ENCODE data around the gene MSL1. TPM values are rescaled to one million over a fixed set of nuclear protein-coding genes. Genes with fewer than 3 reads are reported as not detected.

The MSL1 gene
- total and polyA plus RNA-seq, 9 of the 15 experiments (the other 6 are each of a cell fraction or from before 2014, with no cell fraction given): 13.8 to 120 (median 61.9) TPM

DNA sequence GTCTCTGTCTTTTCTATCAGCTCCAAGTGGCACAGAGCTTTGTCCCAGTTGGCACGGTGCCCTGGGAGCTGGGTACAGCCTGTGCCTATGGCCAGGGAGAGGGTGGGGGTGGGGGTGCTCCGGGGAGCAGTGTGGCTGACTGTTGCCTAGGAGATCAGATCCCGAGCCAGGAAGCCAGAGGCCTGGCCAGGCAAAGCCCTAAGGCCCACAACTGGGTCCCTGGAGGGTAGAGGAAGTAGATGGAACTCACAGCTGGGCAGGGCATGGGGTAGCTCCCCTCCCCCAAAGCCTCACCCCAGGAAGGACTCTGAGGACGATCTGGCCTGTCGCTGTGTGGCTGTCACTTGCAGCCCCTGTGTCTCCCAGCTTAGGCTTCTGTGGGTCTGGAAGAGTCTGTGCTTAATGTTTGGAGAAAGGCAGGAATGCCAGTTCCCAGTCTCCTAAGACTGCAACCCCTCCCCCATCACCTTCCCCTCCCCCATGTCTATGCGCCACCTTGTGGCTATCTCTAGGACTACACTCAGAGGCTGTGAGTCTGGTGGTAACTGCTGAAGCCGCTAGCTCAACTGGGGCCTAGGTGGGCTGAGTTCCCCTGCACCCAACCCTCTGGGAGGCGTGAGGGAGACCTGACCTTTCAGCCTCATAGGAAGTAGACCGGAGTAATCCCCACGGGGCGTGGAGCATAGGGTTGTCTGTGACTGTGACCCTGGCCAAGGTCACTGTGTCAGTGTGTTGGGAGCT is 46.4 kb upstream of the MSL1 start (continued):
- TF ChIP-seq ZNF699 (CRISPR knock-in tag; IDR thresholded peaks at IDR 0.05; ENCODE audit: insufficient replicate concordance) (no peak), DPF2 (IDR thresholded peaks at IDR 0.05) (peak; percentile 46; the same call in 1 of the 2 replicates), TRIM24 (IDR thresholded peaks at IDR 0.05) (peak; percentile 27 to 89; a peak in 3 of 4 replicates), SOX6 (IDR thresholded peaks at IDR 0.05) (no peak), ZKSCAN1 (IDR thresholded peaks at IDR 0.05; ENCODE audit: low read depth, low read length) (peak; percentile 71; the same call in 1 of the 2 replicates), GATAD2A (IDR thresholded peaks at IDR 0.05) (0 out of 2 replicates have a peak, but pooled peaks have one; percentile 13), NR2C1 (IDR thresholded peaks at IDR 0.05) (peak; percentile 56; the same call in 1 of the 2 replicates), NR2C1 (tag; IDR thresholded peaks at IDR 0.05) (peak; percentile 40; the same call in 1 of the 2 replicates), L3MBTL2 (IDR thresholded peaks at IDR 0.05) (no peak), SIN3B (IDR thresholded peaks at IDR 0.05; ENCODE audit: low read depth) (0 out of 2 replicates have a peak, but pooled peaks have one; percentile 13), SP1 (CRISPR knock-in tag; IDR thresholded peaks at IDR 0.05) (0 out of 2 replicates have a peak, but pooled peaks have one; percentile 24), ZEB2 (IDR thresholded peaks at IDR 0.05) (no peak), SRSF9 (IDR thresholded peaks at IDR 0.05; ENCODE audit: borderline replicate concordance, low read depth, low read length) (no peak), ESRRA (IDR thresholded peaks at IDR 0.05; ENCODE audit: borderline replicate concordance, low read depth) (peak; percentile 92), LEF1 (IDR thresholded peaks at IDR 0.05) (peak; percentile 71), HOXB6 (CRISPR knock-in tag; IDR thresholded peaks at IDR 0.05; ENCODE audit: borderline replicate concordance) (no peak), ZNF3 (CRISPR knock-in tag; IDR thresholded peaks at IDR 0.05) (no peak), HDAC3 (IDR thresholded peaks at IDR 0.05; ENCODE audit: borderline replicate concordance, partially characterized antibody) (no peak), NFE2L1 (tag; IDR thresholded peaks at IDR 0.05; ENCODE audit: borderline replicate concordance, low read depth) (no peak)
- TF ChIP-seq, protein P1, sequence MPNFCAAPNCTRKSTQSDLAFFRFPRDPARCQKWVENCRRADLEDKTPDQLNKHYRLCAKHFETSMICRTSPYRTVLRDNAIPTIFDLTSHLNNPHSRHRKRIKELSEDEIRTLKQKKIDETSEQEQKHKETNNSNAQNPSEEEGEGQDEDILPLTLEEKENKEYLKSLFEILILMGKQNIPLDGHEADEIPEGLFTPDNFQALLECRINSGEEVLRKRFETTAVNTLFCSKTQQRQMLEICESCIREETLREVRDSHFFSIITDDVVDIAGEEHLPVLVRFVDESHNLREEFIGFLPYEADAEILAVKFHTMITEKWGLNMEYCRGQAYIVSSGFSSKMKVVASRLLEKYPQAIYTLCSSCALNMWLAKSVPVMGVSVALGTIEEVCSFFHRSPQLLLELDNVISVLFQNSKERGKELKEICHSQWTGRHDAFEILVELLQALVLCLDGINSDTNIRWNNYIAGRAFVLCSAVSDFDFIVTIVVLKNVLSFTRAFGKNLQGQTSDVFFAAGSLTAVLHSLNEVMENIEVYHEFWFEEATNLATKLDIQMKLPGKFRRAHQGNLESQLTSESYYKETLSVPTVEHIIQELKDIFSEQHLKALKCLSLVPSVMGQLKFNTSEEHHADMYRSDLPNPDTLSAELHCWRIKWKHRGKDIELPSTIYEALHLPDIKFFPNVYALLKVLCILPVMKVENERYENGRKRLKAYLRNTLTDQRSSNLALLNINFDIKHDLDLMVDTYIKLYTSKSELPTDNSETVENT (CRISPR knock-in tag; IDR thresholded peaks at IDR 0.05): no peak
- TF ChIP-seq, protein P2, sequence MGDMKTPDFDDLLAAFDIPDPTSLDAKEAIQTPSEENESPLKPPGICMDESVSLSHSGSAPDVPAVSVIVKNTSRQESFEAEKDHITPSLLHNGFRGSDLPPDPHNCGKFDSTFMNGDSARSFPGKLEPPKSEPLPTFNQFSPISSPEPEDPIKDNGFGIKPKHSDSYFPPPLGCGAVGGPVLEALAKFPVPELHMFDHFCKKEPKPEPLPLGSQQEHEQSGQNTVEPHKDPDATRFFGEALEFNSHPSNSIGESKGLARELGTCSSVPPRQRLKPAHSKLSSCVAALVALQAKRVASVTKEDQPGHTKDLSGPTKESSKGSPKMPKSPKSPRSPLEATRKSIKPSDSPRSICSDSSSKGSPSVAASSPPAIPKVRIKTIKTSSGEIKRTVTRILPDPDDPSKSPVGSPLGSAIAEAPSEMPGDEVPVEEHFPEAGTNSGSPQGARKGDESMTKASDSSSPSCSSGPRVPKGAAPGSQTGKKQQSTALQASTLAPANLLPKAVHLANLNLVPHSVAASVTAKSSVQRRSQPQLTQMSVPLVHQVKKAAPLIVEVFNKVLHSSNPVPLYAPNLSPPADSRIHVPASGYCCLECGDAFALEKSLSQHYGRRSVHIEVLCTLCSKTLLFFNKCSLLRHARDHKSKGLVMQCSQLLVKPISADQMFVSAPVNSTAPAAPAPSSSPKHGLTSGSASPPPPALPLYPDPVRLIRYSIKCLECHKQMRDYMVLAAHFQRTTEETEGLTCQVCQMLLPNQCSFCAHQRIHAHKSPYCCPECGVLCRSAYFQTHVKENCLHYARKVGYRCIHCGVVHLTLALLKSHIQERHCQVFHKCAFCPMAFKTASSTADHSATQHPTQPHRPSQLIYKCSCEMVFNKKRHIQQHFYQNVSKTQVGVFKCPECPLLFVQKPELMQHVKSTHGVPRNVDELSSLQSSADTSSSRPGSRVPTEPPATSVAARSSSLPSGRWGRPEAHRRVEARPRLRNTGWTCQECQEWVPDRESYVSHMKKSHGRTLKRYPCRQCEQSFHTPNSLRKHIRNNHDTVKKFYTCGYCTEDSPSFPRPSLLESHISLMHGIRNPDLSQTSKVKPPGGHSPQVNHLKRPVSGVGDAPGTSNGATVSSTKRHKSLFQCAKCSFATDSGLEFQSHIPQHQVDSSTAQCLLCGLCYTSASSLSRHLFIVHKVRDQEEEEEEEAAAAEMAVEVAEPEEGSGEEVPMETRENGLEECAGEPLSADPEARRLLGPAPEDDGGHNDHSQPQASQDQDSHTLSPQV (IDR thresholded peaks at IDR 0.05): peak; percentile 51
- TF ChIP-seq, protein P3, sequence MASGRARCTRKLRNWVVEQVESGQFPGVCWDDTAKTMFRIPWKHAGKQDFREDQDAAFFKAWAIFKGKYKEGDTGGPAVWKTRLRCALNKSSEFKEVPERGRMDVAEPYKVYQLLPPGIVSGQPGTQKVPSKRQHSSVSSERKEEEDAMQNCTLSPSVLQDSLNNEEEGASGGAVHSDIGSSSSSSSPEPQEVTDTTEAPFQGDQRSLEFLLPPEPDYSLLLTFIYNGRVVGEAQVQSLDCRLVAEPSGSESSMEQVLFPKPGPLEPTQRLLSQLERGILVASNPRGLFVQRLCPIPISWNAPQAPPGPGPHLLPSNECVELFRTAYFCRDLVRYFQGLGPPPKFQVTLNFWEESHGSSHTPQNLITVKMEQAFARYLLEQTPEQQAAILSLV (tag; IDR thresholded peaks at IDR 0.05): no peak
